ENCODE results near the gene TLCD1.
"Not testable (repeated sequence)": the region's sequence is repeated elsewhere in the genome, so short reads cannot be mapped to it uniquely, and the experiment has no call there.

TLCD1 gene

DNA sequence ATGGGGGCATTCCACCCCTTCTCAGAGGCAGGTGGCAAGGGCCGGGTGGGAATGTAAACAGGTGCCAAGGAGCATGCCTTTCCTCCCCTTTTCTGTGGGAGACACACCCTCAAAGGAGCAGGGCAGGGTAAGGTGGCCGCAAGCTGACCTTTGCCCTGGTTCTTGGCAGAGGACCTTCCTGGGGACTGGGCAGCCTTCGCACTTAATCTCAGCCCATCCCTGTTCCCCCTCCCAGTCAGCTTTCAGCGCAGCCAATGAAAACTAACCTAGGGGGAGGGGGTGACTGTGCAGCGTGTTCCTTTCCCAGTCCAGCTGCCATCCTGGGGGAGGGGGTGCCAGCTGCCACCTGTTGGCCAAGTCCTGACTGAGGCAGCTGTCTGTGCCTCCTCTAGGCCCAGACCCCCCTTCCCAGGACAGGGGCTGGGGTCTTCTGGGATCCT is 20.6 kb upstream of the TLCD1 start:
- no peak for DNase-seq

DNA sequence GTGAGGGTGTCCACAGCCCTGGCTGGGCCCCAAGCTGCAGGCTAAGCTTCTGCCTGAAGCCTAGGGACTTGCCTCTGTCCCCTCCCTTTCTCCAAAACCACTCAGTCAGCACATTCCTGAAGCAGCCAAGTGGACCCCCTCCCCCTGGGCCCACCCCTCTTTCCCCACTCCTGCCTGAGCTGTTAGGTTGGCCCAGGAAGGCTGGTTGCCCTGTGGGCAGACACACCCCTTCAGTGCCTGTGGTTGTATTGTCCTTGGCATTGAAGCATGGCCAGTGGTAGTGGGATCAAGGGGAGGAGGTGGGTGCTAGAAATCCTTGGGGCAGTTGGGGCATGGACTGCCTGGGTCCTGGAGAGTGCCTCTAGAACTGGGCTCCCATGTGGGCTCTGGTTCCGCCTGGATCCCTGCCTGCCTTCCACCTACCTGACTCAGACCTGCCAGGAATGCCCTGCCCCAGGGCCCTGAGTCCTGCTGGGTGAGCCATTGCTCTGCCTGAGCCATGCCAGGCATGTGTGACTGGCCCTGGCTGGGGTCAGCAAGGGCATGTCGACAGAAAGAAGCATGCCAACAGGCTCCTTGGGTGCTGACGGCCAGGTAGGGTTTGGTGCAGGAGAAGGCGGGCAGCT is 19.9 kb upstream of the TLCD1 start:
- no peak for DNase-seq

DNA sequence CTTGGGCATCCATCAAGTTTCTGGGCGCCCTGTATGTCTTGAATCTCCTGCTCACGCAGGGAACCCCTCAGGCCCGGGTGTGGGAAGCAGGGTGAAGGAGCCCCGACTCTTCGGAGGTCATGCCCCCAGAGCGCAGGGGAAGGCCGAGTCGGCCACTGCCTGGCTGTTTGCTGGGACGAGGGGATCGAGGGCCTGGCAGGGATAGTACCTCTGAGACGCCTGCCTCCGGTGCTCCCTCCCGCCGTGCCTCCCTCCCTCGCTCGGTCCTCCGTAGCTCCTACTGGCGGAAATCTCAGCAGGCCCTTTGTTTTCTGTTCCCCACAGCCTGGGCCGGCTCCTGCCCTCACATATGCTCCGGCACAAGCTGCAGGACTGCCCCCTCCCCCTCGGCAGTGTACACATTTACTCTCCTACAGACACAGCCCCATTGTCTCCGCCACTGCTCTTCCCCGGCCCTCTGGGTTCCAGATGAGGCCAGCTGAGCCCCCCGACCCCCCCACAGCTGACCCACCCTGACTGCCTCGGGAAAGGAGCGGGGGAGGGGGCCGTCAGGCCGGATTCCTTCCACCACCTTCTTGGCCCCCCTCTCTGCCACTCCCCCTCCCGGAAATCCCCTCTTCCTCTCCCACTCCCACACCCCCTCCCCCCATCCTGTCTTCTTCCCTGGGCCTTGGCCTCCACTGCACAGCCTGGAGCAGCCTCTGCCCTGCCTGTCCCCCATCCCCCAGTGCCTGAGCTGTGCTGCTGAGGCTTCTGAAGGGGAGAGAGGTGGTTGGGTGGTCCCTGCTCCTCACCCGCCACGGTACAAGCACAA is 19.1 kb upstream of the TLCD1 start:
- peak; percentile 49 for DNase-seq

DNA sequence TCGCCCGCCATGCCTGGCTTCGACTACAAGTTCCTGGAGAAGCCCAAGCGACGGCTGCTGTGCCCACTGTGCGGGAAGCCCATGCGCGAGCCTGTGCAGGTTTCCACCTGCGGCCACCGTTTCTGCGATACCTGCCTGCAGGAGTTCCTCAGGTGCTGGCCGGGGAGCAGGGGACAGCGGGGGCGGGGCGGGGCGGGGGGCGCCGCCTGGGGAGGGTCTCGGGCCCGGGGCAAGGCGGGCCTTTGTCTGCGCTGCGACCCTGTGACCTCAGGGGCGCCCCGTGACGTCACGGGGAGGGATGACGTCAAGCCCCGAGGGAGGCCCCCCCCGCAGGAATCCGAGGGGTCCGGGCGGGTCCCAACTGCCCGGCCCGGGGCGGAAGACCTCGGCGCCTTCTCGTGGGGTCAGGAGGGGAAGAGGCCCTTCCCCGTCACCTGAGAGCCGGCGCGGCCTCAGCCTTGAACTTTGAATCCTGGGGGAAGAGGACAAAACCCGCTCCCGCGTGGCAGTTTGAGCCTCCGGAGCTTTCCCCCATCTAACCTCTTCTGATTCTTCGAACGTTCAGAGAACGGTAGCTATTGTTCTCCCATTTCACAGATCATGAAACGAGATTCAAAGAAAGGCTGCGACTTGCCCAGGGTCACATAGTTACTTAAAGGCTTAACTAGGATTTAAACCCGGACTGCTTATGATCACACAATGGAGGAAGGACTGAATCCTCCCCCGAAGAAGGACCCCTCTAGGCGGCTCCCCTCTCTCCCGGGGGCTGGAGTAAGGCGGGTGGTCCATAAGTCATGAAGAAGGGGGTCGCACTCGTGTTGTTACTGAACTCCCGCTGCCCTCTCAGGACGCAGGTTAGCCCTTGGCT is 18.3 kb upstream of the TLCD1 start:
- DNase-seq = peak; percentile 77

DNA sequence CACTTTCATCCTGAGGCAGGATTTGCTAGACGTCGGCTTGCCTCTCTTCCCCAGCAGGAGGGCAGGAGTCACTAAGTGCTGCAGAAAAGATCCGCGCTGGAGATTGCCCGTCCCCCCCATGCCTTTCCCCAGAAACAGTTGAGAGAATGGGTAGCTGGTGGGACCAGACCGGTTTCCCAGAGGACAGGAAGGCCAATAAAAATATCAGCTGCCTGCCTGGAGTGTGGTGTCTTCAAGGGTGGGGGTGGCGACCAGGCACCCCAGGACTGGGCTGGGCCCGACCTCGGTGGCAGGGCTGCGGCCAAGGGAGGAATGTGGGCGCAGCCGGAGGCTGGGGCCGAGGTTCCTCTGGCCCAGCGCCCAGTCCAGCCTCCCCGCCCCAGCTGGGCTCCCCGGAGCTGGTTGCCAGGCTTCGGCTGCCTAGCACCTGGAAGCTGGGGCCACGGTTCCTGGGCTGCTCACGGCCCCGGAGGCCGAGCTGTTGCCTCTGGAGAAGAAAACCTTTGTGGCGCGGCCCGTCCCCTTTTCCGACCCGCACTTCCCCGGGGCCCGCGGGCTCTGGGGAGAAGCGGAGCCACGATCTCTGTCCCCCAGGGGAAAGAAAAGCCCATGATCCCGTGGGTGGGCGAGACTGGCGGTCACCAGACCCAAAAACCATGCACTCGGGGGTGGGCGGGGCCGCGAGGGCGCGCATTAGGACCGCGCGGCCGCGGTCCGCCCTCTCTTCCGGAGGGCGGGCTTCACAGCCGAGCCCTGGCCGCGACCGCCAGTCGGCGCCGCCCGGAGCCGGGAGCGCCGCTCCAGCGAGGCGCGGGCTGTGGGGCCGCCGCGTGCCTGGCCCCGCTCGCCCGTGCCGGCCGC is 17.4 kb upstream of the TLCD1 start, which contains the start of gene TRAF4:
TSS of gene TRAF4 (plus strand) at position 769 of the 861 bp plus-strand sequence. CDS start 102 bp downstream, outside the sequence.
- peak; percentile 78 for DNase-seq

DNA sequence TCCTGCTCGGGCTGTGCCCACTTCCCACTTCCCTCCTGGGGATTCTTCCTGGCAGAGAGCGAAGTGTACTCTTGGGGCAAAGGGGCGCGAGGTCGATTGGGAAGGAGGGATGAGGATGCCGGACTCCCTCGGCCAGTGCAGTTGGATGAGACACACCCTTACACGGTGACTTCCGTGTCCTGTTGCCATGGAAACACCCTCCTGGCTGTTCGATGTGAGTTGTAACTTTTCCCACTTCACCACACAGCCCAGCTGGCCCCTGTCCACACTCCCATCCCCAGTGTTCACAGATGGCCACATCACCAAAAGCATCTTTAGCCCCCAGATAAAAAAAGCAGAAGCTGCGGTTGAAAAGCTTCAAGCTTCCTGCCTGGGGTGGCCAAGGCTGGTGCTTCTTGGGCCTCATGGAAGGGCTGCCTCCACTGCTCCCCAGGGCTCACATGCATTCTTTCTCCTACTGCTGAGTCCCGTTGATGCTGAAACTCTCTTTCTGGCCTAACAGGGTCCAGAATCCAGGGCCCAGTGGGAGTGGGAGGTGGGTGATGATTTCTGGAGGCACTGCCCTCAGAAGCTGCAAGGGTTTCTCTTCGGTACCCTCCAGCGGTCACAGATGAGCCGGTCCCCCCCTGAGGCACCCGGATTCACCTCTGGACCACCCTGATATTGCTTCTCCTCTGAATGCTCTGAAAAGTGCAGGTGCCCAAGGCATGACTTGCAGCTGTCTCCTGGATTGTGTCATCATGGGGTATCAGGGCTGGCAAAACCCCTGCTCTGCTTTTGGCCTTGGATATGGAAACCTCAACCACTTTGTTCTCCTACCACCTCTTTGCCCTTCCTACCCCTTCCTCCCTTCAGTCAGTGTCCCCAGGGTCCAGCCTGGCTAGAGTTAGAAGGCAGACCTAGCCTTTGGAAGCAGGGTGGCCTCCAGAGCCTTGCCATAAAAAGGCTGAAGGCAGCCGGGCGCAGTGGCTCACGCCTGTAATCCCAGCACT is 15.6 kb upstream of the TLCD1 start:
- peak; percentile 23 for DNase-seq

DNA sequence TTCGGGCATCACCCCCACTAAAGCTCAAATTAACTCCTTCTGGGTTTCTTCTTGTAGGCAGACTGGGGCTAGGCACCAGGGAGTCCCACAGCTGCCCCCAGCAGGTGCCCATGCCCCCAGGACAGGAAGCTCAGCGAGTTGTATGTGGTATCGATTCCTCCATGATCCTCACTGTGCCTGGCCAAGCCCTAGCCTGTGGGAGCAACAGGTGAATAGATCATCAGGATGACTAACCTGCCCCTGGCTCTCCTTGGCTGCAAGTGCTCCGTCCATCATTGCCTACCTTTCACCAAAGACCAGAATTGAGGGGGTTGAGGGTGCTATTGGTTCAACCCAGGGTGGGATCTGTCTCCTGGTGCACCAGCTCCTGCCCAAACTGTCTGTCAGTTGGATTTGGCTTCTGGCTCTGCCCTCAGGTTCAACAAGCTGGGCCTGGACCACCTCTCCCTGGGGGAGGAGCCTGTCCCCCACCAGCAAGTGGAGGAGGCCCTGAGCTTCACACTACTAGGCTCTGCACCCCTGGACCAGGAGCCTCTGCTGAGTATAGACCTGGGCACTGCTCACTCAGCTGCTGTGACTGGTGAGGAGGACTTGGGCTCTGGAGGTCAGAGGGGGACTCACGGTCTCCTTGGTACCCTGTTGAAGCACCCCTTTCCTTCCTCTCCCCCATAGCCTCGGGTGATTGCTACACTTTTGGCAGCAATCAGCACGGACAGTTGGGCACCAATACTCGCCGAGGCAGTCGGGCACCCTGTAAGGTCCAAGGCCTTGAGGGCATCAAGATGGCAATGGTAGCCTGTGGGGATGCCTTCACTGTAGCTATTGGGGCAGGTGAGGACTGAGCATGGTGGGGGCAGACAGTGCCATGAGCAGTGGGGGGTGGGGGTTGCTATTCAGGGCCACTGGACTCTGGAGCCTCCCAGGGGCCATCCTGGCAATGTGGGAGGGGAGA is 14.6 kb upstream of the TLCD1 start:
- DNase-seq = no peak

DNA sequence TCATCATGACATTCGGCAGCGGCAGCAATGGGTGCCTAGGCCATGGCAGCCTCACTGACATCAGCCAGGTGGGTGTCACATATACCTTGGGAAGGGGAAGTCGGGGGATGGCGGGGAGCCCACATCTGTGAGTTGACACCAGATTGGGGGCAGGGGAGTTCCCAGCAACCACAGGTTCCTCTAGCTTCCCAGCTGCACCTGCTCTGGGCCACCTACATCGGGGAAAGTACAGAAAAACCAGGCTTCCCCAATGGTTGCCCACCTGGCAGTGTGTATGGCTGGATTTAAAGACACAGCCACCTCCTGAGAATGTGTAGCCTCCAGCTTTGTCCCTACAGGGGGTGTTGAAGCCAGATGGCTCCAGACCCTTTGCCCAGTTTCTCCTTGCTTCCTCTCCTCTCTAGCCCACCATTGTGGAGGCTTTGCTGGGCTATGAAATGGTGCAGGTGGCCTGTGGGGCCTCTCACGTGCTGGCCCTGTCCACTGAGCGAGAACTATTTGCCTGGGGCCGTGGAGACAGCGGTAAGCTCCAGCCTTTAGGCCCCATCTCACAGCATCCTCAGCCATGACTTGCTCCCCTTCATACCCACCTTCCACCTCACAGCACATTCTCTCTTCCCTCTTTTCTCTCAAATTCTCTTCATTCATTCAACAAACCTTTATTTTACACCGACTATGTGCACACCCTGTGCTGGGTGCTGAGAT is 12.8 kb upstream of the TLCD1 start:
- DNase-seq = peak; percentile 74

DNA sequence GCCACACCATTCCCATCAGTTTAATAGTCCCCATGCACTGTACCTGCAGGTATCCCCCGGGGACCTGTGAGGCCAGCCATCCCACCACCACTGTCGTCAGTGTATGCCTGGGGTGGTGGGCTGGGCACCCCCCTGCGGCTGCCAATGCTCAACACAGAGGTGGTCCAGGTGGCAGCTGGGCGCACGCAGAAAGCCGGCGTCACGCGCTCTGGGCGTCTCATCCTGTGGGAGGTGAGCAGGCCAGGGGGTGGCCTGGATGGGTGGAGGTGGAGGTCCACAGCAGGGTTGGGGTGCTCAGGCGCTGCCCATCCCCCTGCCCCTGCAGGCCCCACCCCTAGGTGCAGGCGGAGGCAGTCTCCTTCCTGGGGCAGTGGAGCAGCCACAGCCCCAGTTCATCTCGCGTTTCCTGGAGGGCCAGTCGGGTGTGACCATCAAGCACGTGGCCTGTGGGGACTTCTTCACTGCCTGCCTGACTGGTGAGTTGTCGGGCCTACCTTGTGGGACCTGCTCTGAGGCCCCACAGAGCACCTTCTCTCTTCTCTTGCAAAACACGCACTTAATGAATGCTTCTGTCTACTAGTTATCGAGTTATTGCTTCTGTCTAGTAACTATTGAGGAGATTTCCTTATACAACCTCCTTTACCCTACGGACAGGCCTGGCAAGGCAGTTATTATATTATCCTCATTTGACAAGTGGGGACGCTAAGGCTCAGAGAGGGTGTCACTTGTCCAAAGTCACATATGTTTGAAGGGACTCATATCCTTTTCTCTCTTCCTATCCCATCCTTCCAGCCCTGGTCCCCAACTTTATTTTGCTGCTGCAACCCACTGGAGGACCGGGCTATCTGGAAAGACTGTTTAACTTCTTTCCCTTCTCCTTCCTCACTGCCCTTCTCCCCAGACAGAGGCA is 12.0 kb upstream of the TLCD1 start:
- no peak for DNase-seq

DNA sequence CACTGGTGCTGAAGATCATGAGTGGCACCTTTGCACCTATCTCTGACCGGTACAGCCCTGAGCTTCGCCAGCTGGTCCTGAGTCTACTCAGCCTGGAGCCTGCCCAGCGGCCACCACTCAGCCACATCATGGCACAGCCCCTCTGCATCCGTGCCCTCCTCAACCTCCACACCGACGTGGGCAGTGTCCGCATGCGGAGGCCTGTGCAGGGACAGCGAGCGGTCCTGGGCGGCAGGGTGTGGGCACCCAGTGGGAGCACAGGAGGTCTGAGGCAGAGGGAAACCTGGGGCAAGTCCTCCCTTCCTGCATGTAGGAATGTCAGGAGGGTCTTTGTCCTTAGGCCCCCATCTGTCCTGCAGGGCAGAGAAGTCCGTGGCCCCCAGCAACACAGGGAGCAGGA is 11.3 kb upstream of the TLCD1 start:
- DNase-seq = no peak

DNA sequence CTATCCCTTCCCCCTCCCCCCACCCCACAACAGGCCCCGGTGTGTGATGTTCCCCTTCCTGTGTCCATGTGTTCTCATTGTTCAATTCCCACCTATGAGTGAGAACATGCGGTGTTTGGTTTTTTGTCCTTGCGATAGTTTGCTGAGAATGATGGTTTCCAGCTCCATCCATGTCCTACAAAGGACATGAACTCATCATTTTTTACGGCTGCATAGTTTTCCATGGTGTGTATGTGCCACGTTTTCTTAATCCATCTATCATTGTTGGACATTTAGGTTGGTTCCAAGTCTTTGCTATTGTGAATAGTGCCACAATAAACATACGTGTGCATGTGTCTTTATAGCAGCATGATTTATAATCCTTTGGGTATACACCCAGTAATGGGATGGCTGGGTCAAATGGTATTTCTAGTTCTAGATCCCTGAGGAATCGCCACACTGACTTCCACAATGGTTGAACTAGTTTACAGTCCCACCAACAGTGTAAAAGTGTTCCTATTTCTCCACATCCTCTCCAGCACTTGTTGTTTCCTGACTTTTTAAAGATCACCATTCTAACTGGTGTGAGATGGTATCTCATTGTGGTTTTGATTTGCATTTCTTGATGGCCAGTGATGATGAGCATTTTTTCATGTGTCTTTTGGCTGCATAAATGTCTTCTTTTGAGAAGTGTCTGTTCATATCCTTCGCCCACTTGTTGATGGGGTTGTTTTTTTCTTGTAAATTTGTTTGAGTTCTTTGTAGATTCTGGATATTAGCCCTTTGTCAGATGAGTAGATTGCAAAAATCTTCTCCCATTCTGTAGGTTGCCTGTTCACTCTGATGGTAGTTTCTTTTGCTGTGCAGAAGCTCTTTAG is 10.1 kb upstream of the TLCD1 start:
- DNase-seq = not testable (repeated sequence)

DNA sequence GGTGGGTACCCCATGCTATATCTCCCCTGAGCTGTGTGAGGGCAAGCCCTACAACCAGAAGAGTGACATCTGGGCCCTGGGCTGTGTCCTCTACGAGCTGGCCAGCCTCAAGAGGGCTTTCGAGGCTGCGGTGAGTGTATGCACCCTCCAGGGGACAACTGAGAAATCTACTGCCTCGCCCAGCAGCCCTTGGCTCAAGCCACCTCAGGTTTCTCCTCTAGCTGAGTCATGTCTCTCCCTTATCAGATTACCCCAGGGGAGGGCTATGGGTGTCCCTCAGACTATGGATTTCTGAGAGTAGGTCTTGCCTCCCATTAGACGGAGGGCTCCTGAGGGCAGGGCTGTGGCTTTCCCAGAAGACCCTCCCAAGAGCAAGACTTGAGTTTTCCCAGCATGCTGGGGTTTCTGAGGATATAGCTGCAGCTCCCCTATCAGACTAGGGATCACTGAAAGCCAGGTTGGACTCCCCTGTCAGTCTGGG is 9.2 kb upstream of the TLCD1 start:
- DNase-seq = no peak

DNA sequence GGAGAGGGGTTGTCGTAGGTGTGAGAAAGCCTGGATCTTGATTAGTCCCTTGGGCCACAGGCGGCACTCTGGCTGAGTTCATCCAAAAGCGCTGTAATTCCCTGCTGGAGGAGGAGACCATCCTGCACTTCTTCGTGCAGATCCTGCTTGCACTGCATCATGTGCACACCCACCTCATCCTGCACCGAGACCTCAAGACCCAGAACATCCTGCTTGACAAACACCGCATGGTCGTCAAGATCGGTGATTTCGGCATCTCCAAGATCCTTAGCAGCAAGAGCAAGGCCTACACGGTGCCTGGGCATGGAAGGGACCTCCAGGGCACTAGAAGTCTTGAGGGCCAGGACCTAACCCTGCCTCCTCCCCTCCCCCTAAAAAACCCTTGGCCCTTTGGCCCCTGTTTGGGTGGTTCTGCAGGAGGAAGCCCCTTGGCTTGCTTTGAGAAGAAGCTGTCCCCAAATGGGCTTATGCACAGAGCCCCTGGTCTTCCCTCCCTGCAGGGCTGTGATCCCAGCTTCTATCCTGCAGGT is 8.7 kb upstream of the TLCD1 start:
- no peak for DNase-seq

DNA sequence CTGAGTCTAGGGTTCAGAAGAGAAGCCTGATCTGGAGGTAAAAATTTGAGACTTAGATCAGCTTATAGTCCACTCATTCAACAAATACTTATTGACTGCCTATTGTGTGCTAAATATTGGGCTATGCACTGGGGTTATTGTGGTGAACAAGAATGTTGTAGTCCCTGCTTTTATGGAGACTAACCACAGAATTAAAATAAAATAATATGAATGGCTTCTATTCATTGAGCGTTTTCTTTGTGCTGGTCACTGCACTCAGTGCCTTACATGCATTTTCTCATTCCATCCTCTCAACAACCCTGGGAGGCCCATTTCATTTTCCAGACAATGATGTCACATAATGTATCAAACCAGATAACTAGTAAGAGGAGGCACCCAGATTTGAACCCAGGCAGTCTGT is 7.3 kb upstream of the TLCD1 start:
- no peak for DNase-seq

DNA sequence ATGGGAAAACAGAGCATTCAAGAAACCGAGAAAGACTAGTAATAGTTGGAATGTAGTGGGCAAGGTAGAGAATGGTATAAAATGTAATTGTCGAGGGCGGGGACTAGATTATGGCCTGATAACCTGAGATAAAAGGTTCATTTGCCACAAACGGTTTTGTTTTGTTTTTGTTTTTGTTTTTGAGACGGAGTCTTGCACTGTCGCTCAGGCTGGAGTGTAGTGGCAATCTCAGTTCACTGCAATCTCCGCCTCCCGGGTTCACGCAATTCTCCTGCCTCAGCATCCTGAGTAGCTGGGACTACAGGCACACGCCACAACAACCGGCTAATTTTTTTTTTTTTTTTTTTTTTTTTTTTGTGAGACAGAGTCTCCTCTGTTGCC is 3.9 kb upstream of the TLCD1 start:
- DNase-seq = no peak

DNA sequence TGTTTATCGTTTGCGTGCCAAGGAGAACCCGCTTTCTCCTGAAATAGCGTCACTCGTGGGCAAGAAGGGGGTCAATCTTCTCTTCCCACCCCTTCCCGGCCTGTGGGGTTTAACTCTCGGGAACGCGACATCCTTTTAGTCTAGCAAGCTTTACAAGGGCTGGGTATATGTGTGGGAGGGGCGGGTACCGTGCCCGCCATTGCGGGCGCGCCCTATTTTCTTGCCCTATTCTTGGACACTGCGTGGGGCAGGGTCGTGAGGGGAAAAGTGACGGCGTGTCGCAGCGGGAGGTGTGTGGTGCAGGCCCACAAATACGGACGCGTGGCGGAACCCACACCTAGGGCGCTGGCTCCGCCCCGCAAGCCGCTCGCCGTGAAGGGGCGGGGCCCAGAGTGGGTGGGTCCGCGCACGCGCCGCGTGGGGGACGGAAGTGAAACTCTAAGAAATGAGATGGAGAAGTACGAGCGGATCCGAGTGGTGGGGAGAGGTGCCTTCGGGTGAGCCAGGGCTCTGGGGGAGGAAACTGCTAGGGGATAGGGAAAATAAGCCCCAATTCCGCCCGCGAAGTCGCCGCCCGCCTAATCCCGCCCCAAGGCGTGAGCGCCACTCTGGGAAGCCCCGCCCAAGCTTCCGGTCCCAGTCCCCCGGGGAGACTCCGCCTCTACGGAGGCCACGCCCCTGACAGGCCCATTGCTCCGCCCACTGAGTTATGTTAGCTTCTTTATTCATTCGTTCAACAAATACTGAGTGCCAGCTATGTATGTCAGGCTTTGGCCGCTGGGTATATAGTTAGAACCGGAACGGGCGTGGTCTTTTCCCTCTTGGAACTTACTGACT is 2.5 kb upstream of the TLCD1 start, which contains the start of gene NEK8:
TSS of gene NEK8 (plus strand) at position 425 of the 837 bp plus-strand sequence. CDS start at position 451, 26 bp downstream.
- peak; percentile 97 for DNase-seq

All from CD4-positive, alpha-beta T cell treated with Interleukin-17A for 1 hour (primary cell).